Mesenteric fat pad (tissue), 1 donor: ENCODE data around the gene CENPE. TPM values are rescaled to one million over a fixed set of nuclear protein-coding genes. Genes with fewer than 3 reads are reported as not detected.

Experiments used
- DNase-seq: peaks from one replicate; pipeline ENCODE4 v3.0.0-alpha.2; 2020; ENCODE audit warnings: low spot score
- total RNA-seq: library from RNA; stranded (reverse); fragmentation: NEBNext Ultra II Directional; extraction: Animal tissue kit (Norgen Biotek cat#: 25700); gene quantifications from one replicate; pipeline ENCODE4 v1.2.1, GENCODE V29; 2021
- donor health status: DM: yes; HTN: yes; CAD: no.

CENPE gene
- total RNA-seq, 1 donor from 2014 or later = 1.2 TPM

DNA sequence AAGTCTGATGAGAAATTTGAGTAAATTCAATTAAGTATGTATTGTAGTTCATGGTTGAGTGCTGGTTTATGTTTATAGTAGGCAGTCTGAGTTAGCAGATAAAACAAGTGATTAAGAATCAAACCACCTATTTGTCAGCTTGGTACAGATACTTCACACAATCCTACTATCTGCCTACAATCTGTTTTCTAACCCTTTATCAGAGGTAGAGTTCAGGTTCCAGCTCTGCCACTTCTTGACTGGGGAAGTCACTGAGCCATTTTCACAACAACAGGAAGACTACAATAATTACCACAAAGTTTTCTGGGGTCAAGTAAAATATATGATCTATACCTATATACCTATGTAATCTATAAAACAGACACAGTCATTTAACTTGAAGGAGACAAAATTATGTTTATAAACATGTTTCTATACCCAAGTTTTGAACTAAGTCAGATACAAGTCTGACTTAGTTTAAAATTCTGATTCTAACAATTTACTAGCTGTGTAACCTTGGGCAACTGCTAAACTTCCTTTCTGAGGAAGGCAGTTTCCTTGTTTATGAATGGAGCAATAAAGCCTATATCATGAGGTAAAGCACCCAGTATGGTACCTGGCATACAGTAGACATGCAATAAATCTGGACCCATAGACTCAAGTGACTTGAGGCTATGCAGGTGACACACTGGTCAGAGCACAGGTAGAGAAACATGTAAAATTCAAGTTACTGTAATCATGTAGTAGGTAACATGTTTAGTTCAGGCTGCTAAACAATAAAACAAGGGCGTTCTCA is 61.3 kb downstream of the CENPE start:
- DNase-seq = no peak

DNA sequence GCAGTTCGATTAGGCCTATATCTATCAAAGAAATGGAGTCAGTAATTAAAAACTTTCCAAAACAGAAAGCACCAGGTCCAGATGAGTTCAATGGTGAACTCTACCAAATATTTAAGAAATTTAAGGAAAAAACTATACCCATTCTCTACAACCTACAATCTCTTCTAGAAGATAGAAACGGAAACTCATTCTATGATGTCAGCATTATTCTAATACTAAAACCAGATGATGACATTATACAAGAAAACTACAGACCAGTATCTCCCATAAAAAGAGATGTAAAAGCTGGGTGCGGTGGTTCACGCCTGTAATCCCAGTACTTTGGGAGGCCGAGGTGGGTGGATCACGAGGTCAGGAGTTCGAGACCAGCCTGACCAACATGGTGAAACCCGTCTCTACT is 69.0 kb downstream of the CENPE start:
- DNase-seq = no peak

- no peak for DNase-seq
These were observed 72.0 kb downstream of the CENPE start for GRCh38 chr4:103126126-103126525.

DNA sequence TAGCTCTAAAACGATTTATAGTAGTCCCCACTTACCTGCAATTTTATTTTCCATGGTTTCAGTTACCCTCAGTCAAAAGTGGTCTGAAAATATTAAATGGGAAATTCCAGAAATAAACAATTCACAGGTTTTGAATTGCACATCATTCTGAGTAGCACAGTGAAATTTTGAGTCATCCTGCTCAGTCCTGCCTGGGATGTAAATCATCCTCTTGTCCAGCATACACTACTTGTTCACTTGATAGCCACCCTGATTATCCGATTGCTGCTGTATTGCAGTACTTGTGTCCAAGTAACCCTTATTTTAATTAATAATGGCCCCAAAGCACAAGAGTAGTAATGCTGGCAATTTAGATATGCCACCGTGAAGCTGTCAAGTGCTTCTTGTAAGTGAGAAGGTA is 75.0 kb downstream of the CENPE start:
- DNase-seq = no peak

GRCh38 chr4:103118166-103118565 is 80.0 kb downstream of the CENPE start:
- no peak for DNase-seq

- no peak for DNase-seq
These were observed 86.5 kb downstream of the CENPE start for GRCh38 chr4:103111598-103111997.

DNA sequence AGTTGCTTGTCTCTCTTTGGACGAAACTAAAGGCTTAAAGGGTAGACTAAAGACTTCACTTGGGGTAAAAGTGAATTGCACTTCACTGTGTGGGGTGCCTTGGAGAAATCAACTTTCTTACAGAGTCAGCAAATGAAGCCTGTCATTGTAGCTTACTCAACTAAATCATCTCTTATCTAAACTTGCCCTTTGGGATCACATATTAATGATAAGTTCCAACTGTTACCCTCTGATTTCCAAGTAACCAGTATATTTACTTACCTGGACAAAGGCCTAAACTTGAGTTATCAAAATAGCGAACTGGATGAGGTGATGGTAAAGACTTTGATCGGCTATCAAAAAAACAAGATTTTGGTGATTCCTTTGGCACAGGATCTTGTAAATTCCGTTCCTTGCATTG is 89.6 kb downstream of the CENPE start:
- no peak for DNase-seq

DNA sequence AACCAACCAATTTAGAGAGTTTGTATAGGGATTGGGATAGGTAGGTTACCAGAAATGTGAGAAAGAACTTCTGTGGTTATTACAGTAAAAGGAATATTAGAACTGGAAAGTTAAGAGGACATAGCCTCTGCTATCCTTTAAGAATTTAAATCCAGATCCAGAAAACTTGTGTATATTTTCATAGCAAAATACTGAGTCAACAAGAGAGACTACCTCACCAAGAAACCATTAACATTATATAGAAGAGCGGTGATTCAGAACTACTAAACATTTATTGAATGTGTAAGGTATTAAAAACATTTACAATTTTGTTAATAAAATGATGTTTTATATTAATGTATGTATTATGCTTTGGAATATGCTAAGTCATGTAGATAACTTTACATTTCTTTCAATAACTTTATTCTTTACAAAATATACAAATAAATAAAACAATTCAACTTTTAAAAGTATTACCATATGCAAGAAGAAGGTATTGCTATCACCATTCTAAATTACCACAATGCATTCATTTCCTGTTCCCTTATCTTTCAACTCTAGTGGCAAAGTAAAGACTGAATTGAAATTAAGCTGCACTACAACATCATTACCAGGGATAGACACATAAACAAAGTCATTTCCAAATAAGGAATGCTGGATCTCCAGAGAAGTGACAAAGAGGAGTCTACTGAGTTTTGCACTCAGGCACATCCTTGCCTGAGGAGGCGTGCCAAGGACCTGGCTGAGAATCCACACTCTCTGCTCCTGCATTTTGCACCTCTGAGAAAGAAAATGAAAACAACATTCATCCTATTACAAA is 92.4 kb downstream of the CENPE start:
- no peak for DNase-seq

GRCh38 chr4:103104886-103105285 is 93.3 kb downstream of the CENPE start:
- DNase-seq = no peak

GRCh38 chr4:103100691-103101090 is 97.5 kb downstream of the CENPE start:
- no peak for DNase-seq

- no peak for DNase-seq
These were observed 98.3 kb downstream of the CENPE start, which contains the start of gene BDH2 for GRCh38 chr4:103099691-103100392. BDH2 (minus strand) TSS chr4:103099834; CDS start chr4:103096254, 3,580 bp downstream.

DNA sequence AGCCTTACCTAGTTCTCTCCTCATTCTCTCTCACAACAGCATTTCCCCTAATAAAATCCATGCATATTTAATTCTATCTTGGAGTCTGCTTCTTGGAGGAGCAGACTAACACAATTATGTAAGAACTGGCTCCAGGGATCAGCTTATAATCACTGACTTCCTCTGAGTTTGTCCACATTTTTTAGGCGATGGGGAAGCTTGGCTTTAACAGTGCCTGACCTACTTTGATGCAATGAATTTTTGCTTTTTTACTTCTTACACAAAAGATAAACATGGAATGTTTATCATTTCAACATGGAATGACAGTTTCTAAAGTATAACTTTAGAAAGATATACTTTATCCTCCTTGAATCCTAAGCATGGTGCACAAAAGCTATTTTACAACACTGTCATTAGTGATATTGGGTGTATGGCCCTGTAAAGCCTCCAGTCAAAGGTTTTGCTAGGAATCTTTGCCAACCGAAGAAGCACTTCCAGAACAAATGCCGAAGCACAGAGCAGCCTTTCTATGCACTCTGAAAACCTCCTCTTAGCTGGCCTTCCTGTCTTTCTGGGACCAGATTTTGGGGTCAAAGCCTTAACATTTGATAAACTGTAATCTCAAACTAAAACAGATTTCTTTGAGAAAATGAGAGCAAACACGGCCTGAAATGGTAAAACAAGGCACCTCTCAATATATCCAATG is 99.2 kb downstream of the CENPE start:
- DNase-seq = no peak

GRCh38 chr4:103098341-103098740 is 99.8 kb downstream of the CENPE start:
- DNase-seq = no peak

DNA sequence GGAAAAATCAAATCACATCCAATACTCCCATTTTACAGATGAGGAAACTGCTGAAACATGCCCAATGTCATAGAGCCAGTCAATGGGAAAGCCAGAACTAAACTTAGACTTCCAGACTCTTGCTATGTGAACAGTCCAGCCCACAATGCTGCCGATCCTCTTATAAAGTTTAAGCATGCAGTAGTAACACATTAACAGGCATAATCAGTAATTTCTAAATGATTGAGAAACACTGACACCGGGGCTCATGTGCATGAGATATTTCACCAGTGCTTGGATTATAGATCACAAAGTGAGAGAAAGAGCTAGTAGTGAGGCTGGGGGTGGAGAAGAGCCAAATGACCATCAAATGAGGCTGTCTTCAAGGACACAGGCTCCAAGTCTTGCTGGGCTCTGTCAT is 101.0 kb downstream of the CENPE start:
- DNase-seq = no peak

GRCh38 chr4:103095080-103095479 is 103.1 kb downstream of the CENPE start:
- no peak for DNase-seq

DNA sequence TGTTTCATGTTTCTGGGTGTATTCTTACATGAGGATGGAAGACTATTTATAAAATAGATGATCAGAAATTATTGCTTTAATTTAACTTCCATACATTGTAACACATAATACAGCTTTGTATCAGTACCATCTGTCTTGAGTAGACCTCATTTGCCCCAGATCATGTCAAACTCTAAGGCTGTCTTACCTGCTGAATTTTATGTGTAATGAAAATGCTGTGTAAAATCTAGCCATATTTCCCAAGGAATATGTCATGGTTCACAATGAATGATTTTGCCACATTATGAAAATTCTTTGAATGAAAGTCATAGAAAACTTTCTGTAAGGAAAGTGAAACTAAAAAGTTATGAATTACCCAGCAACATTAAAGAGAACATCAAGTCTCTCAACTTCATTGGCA is 105.9 kb downstream of the CENPE start:
- no peak for DNase-seq

DNA sequence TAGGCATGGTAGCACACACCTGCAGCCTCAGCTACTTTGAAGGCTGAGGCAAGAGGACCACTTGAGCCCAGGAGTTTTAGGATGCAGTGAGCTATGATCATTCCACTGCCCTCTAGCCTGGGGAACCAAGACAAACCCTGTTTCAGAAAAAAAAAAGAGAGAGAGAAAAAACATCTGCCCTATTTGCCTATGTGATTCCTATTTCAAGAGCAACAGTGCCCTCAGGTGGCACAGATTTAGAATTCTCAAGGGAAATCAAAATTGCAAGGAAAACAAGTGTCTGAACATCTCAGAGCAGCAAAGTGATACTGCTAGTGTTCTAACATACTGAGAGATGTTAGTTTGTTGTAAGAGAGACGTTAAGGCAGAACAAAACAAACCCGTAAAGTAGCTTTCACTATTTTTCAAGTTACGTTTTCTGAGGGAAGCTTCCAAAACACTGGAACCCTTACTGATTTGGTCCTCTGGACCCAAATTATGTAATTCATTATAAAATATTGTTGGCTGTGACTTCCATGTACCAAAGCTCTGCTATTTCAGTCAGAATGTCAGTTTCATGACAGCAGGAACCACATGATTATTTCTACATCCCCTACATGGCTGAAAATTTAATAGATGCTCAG is 106.4 kb downstream of the CENPE start:
- DNase-seq = no peak

GRCh38 chr4:103089481-103089880 is 108.7 kb downstream of the CENPE start:
- DNase-seq = no peak

DNA sequence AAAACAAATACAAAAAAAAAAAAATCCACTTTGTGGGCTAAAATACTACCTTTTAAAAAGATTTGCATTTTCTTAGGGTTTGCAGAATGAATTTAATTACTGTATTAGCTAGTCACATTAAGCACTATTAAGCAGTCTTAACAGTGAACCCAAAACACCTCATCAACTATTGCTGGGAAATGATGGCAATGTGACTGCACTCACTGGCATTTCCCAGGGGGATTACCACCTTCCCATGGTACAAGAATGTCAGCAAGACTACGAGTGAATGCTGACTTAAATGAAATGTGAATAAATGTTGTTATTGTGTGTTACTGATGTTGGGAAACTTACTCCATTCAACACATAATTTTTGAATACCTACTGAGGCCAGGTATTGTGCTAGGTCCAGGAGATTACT is 111.6 kb downstream of the CENPE start:
- no peak for DNase-seq

- DNase-seq = no peak
These were observed 112.5 kb downstream of the CENPE start for GRCh38 chr4:103085555-103086196.
